Measurements from ENCODE around the gene PROM1.

DNA sequence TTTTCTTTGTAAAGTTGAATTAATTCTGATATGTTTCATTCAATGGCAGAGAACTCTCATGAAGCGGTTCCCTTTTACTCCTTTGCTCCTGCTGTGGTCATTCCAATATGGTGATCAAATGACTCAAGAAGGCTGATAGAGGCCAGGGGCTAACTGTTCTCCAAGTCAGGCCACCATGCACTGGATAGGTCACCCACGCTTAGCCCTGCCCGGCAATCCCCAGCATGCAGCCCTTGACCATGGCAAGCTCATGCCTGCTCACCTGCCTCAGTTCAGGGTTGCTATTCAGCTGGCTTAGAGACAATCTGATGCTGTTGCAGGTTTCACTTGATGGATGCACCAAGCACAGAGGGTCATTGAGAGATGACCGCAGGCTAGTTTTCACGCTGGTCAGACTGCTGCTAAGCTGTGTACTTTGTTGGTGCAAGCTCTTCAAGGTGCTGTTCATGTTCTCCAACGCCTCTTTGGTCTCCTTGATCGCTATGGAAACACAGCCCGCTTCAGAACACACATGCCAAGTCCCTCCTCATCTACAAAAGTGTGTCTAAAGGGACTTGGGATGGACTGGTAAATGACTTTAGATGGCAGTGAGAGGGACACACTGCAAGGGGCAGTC is 65.7 kb downstream of the PROM1 start:
- no peak for TF ChIP-seq CTCF (conservative IDR thresholded peaks at IDR 0.05; ENCODE audit: low read depth, low read length)
- no peak for TF ChIP-seq MXI1 (IDR thresholded peaks at IDR 0.05; ENCODE audit: borderline replicate concordance, low read depth, low read length)
- no peak for TF ChIP-seq FOS (IDR thresholded peaks at IDR 0.05; ENCODE audit: low read depth, low read length)
- TF ChIP-seq RCOR1 (IDR thresholded peaks at IDR 0.05; ENCODE audit: insufficient replicate concordance, low read length), result no peak
- TF ChIP-seq, protein P1, sequence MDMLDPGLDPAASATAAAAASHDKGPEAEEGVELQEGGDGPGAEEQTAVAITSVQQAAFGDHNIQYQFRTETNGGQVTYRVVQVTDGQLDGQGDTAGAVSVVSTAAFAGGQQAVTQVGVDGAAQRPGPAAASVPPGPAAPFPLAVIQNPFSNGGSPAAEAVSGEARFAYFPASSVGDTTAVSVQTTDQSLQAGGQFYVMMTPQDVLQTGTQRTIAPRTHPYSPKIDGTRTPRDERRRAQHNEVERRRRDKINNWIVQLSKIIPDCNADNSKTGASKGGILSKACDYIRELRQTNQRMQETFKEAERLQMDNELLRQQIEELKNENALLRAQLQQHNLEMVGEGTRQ (IDR thresholded peaks at IDR 0.05; ENCODE audit: low read depth, low read length), result no peak
- TF ChIP-seq POLR2A (IDR thresholded peaks at IDR 0.05; ENCODE audit: low read depth, low read length), result no peak
- no peak for TF ChIP-seq CEBPB (IDR thresholded peaks at IDR 0.05; ENCODE audit: low read depth, low read length)
- TF ChIP-seq BHLHE40 (IDR thresholded peaks at IDR 0.05; ENCODE audit: low read depth, low read length), result no peak
- no peak for TF ChIP-seq NFE2L2 (IDR thresholded peaks at IDR 0.05; ENCODE audit: low read depth, low read length)
